IPS DF 6.9 (cell line): ENCODE measurements around the gene CCT8.

Source experiments
- DNase-seq: peaks from one replicate; pipeline ENCODE4 v3.0.0-alpha.2; 2013; ENCODE audit warnings: low read depth, low spot score
- H3K27ac ChIP-seq: one replicate; pipeline ENCODE4 v1.5.1; 2013; ENCODE audit warnings: low read length, control low read depth
- H3K27me3 ChIP-seq: 2 replicates; pipeline ENCODE4 v1.6.1; 2013; ENCODE audit warnings: mild to moderate bottlenecking, low read length; ENCODE audit not compliant: control insufficient read depth, insufficient read depth
- H3K36me3 ChIP-seq: 2 replicates; pipeline ENCODE4 v1.6.1; 2013; ENCODE audit warnings: low read length; ENCODE audit not compliant: control insufficient read depth, insufficient read depth
- H3K4me1 ChIP-seq: 2 replicates; pipeline ENCODE4 v1.6.1; 2013; ENCODE audit warnings: low read length; ENCODE audit not compliant: control insufficient read depth, insufficient read depth
- H3K4me3 ChIP-seq: 2 replicates; pipeline ENCODE4 v1.5.1; 2013; ENCODE audit warnings: mild to moderate bottlenecking, low read length
- H3K9me3 ChIP-seq: 2 replicates; pipeline ENCODE4 v1.6.1; 2013; ENCODE audit warnings: low read length, inconsistent platforms; ENCODE audit not compliant: control insufficient read depth, insufficient read depth
- WGBS: extraction: QIAGEN DNeasy Blood & Tissue Kit; methylation state at CpG from one replicate; pipeline ENCODE4 v1.1.7; 2013; ENCODE audit warnings: mixed read lengths, missing lambda C conversion rate; ENCODE audit not compliant: insufficient read length, insufficient coverage; 5-methylcytosine and 5-hydroxymethylcytosine counted together

Gene CCT8

GRCh38 chr21:29053011-29053553, 20.4 kb downstream of the CCT8 start:
- H3K4me3 ChIP-seq, result no peak overlapping the region
- no peak overlapping the region for H3K27ac ChIP-seq
- H3K27me3 ChIP-seq, result no peaks in the 10 kb centered on the region
- DNase-seq, result no peak
- WGBS, result no CpG with 5 or more reads among the region's 5 CpGs
- no peaks in the 10 kb centered on the region; the same call in 1 of the 2 replicates for H3K36me3 ChIP-seq
- H3K9me3 ChIP-seq, result no peaks in the 10 kb centered on the region
- H3K4me1 ChIP-seq, result no peaks in the 10 kb centered on the region

GRCh38 chr21:29052224-29052623, 21.2 kb downstream of the CCT8 start:
- Histone ChIP-seq H3K4me3 (no peak overlapping the region), H3K27me3 (no peaks in the 10 kb centered on the region), H3K27ac (no peak overlapping the region), H3K36me3 (no peaks in the 10 kb centered on the region; the same call in 1 of the 2 replicates), H3K9me3 (no peaks in the 10 kb centered on the region), H3K4me1 (no peaks in the 10 kb centered on the region)
- DNase-seq, result no peak
- WGBS, result no CpG with 5 or more reads among the region's 5 CpGs

- H3K9me3 ChIP-seq, result no peaks in the 10 kb centered on the region
- H3K36me3 ChIP-seq, result peaks cover 12% of the 10 kb centered on the region; the same call in 1 of the 2 replicates
- H3K4me3 ChIP-seq, result no peak overlapping the region
- no peaks in the 10 kb centered on the region for H3K4me1 ChIP-seq
- WGBS, result no CpG with 5 or more reads among the region's 1 CpG
- no peak for DNase-seq
- no peaks in the 10 kb centered on the region for H3K27me3 ChIP-seq
- H3K27ac ChIP-seq, result no peak overlapping the region
Measured at GRCh38 chr21:29034678-29035077, 38.8 kb downstream of the CCT8 start.

- Histone ChIP-seq H3K27ac (no peak overlapping the region), H3K4me1 (no peaks in the 10 kb centered on the region), H3K9me3 (no peaks in the 10 kb centered on the region), H3K4me3 (no peak overlapping the region), H3K27me3 (no peaks in the 10 kb centered on the region), H3K36me3 (peaks cover 12% of the 10 kb centered on the region; the same call in 1 of the 2 replicates)
- 100% methylated on average over 3 of the region's 3 CpGs for WGBS
- DNase-seq, result no peak
Measured at GRCh38 chr21:29033871-29034270, 39.6 kb downstream of the CCT8 start.

- Histone ChIP-seq H3K4me1 (no peaks in the 10 kb centered on the region), H3K9me3 (no peaks in the 10 kb centered on the region), H3K27ac (no peak overlapping the region), H3K27me3 (no peaks in the 10 kb centered on the region), H3K36me3 (peaks cover 12% of the 10 kb centered on the region; the same call in 1 of the 2 replicates), H3K4me3 (no peak overlapping the region)
- whole genome bisulfite sequencing, result 100% methylated on average over 1 of the region's 4 CpGs
- DNase-seq, result no peak
Measured at GRCh38 chr21:29033301-29033700, 40.1 kb downstream of the CCT8 start.

GRCh38 chr21:29030909-29031308, 42.5 kb downstream of the CCT8 start:
- WGBS, result no CpG with 5 or more reads among the region's 1 CpG

GRCh38 chr21:29029524-29029923, 43.9 kb downstream of the CCT8 start:
- WGBS, result no CpG with 5 or more reads among the region's 1 CpG
- H3K27me3 ChIP-seq, result no peaks in the 10 kb centered on the region
- peaks cover 12% of the 10 kb centered on the region; the same call in 1 of the 2 replicates for H3K36me3 ChIP-seq
- DNase-seq, result no peak
- no peak overlapping the region for H3K4me3 ChIP-seq
- H3K27ac ChIP-seq, result no peak overlapping the region
- no peaks in the 10 kb centered on the region for H3K9me3 ChIP-seq
- no peaks in the 10 kb centered on the region for H3K4me1 ChIP-seq

More at GRCh38 chr21:29030909-29031308, 42.5 kb downstream of the CCT8 start:
- Histone ChIP-seq H3K27ac (no peak overlapping the region), H3K4me3 (no peak overlapping the region), H3K4me1 (no peaks in the 10 kb centered on the region), H3K27me3 (no peaks in the 10 kb centered on the region), H3K36me3 (peaks cover 12% of the 10 kb centered on the region; the same call in 1 of the 2 replicates), H3K9me3 (no peaks in the 10 kb centered on the region)
- no peak for DNase-seq

GRCh38 chr21:29025328-29025713, 48.1 kb downstream of the CCT8 start:
- Histone ChIP-seq H3K27me3 (no peaks in the 10 kb centered on the region), H3K36me3 (no peaks in the 10 kb centered on the region), H3K4me3 (peak overlapping the region; percentile 96; the same call in 1 of the 2 replicates), H3K4me1 (no peaks in the 10 kb centered on the region), H3K9me3 (no peaks in the 10 kb centered on the region), H3K27ac (no peak overlapping the region)
- WGBS, result no CpG with 5 or more reads among the region's 6 CpGs
- no peak for DNase-seq

- peak within 1 kb of the TSS; percentile 96 for H3K4me3 ChIP-seq
- peaks cover 2% of the 10 kb centered on the region; the same call in 1 of the 2 replicates for H3K4me1 ChIP-seq
- no peak within 1 kb of the TSS for H3K27ac ChIP-seq
- no peaks in the 10 kb centered on the region for H3K27me3 ChIP-seq
- H3K36me3 ChIP-seq, result no peaks in the 10 kb centered on the region
- WGBS, result no CpG with 5 or more reads among the region's 48 CpGs
- no peaks in the 10 kb centered on the region for H3K9me3 ChIP-seq
- peak; percentile 92 for DNase-seq
Measured at GRCh38 chr21:29024474-29025327, 48.7 kb downstream of the CCT8 start, which contains the start of gene USP16. Gene USP16, plus strand, starts transcription at chr21:29024668. Its CDS starts 3,246 bp downstream, at chr21:29027914.

- H3K27ac ChIP-seq, result no peak overlapping the region
- no peaks in the 10 kb centered on the region for H3K36me3 ChIP-seq
- peaks cover 2% of the 10 kb centered on the region; the same call in 1 of the 2 replicates for H3K4me1 ChIP-seq
- DNase-seq, result no peak
- H3K27me3 ChIP-seq, result no peaks in the 10 kb centered on the region
- H3K9me3 ChIP-seq, result no peaks in the 10 kb centered on the region
- H3K4me3 ChIP-seq, result no peak overlapping the region
- no CpG with 5 or more reads among the region's 4 CpGs for WGBS
Measured at GRCh38 chr21:29022166-29022565, 51.3 kb downstream of the CCT8 start.
